PC-9 (cell line): ENCODE results near the gene LCE6A. TPM values are rescaled to one million over a fixed set of nuclear protein-coding genes. Genes with fewer than 3 reads are reported as not detected.

Experiments used
- BruUV-seq: library from RNA; stranded (reverse); fragments of 400-500 nt; replicated peaks from 2 replicates; lab custom pipeline; 2021; lab: Mats Ljungman, UMichigan
- CTCF ChIA-PET: fragments of 300-600 bp; sonication (Branson Sonifier 250); formaldehyde crosslinking; loops from one replicate; lab custom pipeline; 2022; ENCODE audit warnings: antibody characterized with exemption; lab: Charles Lee
- POLR2A ChIA-PET: fragments of 300-600 bp; sonication (Branson Sonifier 250); formaldehyde crosslinking; loops from one replicate; lab custom pipeline; 2022; ENCODE audit warnings: antibody characterized with exemption; ENCODE audit not compliant: unreplicated experiment; lab: Charles Lee
- DNase-seq, 2 experiments: peaks; one replicate each; pipeline versions ENCODE4 v3.0.0 to v3.0.0-alpha.2; 2015 to 2022; ENCODE audit warnings: mixed read lengths in 1 of 2
- H2AFZ ChIP-seq: fragments of 200-600 bp; sonication (generic); 2 replicates; pipeline ENCODE4 v1.8.1; 2017; ENCODE audit warnings: antibody characterized with exemption
- H3F3A ChIP-seq: fragments of 200-600 bp; sonication (generic); 2 replicates; pipeline ENCODE4 v1.8.1; 2017; ENCODE audit warnings: antibody characterized with exemption, mild to moderate bottlenecking, low read depth; ENCODE audit not compliant: insufficient read depth
- H3K27ac ChIP-seq: fragments of 200-600 bp; sonication (generic); 2 replicates; pipeline ENCODE4 v1.6.1; 2016; ENCODE audit warnings: mixed run types
- H3K27me3 ChIP-seq: fragments of 200-600 bp; sonication (generic); 2 replicates; pipeline ENCODE4 v1.6.1; 2016; ENCODE audit warnings: low read depth, mixed run types; ENCODE audit not compliant: insufficient read depth
- H3K36me3 ChIP-seq: fragments of 200-600 bp; sonication (generic); 2 replicates; pipeline ENCODE4 v1.6.1; 2016; ENCODE audit warnings: low read depth, mixed run types
- H3K4me1 ChIP-seq: fragments of 200-600 bp; sonication (generic); replicated peaks from 2 replicates; pipeline ENCODE4 v1.6.1; 2016; ENCODE audit warnings: mixed run types; ENCODE audit not compliant: insufficient read depth
- H3K4me2 ChIP-seq: fragments of 200-600 bp; sonication (generic); 2 replicates; pipeline ENCODE4 v1.6.1; 2017; ENCODE audit warnings: mixed run types
- H3K4me3 ChIP-seq: fragments of 200-600 bp; sonication (generic); 2 replicates; pipeline ENCODE4 v1.6.1; 2016; ENCODE audit warnings: mixed run types
- H3K79me2 ChIP-seq: fragments of 200-600 bp; sonication (generic); 2 replicates; pipeline ENCODE4 v1.6.1; 2017; ENCODE audit warnings: low read depth, mixed run types
- H3K9me2 ChIP-seq: fragments of 200-600 bp; sonication (generic); 2 replicates; pipeline ENCODE4 v1.8.1; 2017; ENCODE audit warnings: mild to moderate bottlenecking; ENCODE audit not compliant: insufficient read depth
- H3K9me3 ChIP-seq: fragments of 200-600 bp; sonication (generic); 2 replicates; pipeline ENCODE4 v1.8.1; 2016; ENCODE audit warnings: low read depth; ENCODE audit not compliant: insufficient read depth
- H4K20me1 ChIP-seq: fragments of 200-600 bp; sonication (generic); 2 replicates; pipeline ENCODE4 v1.8.1; 2017; ENCODE audit not compliant: insufficient read depth
- EZH2 ChIP-seq: fragments of 200-600 bp; sonication (generic); IDR thresholded peaks from 2 replicates; pipeline ENCODE4 v1.8.0; 2017; ENCODE audit warnings: antibody characterized with exemption, low read depth
- intact Hi-C: fragments of 100-400 bp; cut with micrococcal nuclease; formaldehyde crosslinking; loops from one replicate; pipeline ENCODE4 v1.10.0; 2022; ENCODE audit not compliant: unreplicated experiment
- total RNA-seq: library from RNA; stranded (reverse); gene quantifications from 2 replicates; pipeline ENCODE4 v1.2.3, GENCODE V29; 2021
- TF ChIP-seq, protein P1 (sequence below): fragments of 200-600 bp; sonication (generic); conservative IDR thresholded peaks from 2 replicates; pipeline ENCODE4 v1.6.1; 2017; ENCODE audit warnings: mixed run types, antibody characterized with exemption, mild to moderate bottlenecking, moderate library complexity

Gene LCE6A
- total RNA-seq, 1 experiment from 2014 or later, result not detected

DNA sequence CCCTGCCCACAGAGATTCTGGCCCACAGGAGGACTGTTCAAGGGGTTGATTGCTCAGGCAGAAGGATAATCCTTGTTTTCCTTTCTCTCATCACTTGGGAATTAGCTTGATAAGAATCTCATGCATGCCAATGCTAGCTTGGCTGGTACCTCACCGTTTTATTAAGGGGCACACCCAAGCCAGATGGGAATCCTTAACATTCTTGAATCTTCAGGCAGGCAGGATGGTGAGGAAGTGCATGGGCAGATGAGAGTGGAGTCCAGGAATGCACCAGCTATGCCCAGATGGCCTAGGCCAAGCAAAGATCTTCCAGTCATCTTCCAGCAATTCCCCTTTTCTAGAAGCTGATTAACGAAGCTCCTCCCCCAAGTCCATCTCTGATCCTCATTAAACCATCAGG, 13.0 kb downstream of the LCE6A start:
- ChIA-PET POLR2A (no interaction called here), CTCF (no interaction called here)
- TF ChIP-seq, protein P1, sequence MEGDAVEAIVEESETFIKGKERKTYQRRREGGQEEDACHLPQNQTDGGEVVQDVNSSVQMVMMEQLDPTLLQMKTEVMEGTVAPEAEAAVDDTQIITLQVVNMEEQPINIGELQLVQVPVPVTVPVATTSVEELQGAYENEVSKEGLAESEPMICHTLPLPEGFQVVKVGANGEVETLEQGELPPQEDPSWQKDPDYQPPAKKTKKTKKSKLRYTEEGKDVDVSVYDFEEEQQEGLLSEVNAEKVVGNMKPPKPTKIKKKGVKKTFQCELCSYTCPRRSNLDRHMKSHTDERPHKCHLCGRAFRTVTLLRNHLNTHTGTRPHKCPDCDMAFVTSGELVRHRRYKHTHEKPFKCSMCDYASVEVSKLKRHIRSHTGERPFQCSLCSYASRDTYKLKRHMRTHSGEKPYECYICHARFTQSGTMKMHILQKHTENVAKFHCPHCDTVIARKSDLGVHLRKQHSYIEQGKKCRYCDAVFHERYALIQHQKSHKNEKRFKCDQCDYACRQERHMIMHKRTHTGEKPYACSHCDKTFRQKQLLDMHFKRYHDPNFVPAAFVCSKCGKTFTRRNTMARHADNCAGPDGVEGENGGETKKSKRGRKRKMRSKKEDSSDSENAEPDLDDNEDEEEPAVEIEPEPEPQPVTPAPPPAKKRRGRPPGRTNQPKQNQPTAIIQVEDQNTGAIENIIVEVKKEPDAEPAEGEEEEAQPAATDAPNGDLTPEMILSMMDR, result no peak
- TF ChIP-seq EZH2, result no peak
- Histone ChIP-seq H3K9me2 (no peaks in the 10 kb centered on the region), H3K4me2 (no peak overlapping the region), H3K4me1 (no peaks in the 10 kb centered on the region), H3K27ac (no peak overlapping the region), H3K4me3 (no peak overlapping the region), H2AFZ (no peak overlapping the region), H3K27me3 (peaks cover 4% of the 10 kb centered on the region; the same call in 1 of the 2 replicates), H4K20me1 (no peaks in the 10 kb centered on the region), H3K79me2 (no peaks in the 10 kb centered on the region), H3F3A (no peaks in the 10 kb centered on the region), H3K9me3 (no peaks in the 10 kb centered on the region), H3K36me3 (no peaks in the 10 kb centered on the region)
- no peak for DNase-seq
- BruUV-seq, result no TSS peak
- intact Hi-C loops, result no loop called here

- intact Hi-C loops, result no loop called here
Measured at GRCh38 chr1:152858062-152858461, 15.4 kb downstream of the LCE6A start.

DNA sequence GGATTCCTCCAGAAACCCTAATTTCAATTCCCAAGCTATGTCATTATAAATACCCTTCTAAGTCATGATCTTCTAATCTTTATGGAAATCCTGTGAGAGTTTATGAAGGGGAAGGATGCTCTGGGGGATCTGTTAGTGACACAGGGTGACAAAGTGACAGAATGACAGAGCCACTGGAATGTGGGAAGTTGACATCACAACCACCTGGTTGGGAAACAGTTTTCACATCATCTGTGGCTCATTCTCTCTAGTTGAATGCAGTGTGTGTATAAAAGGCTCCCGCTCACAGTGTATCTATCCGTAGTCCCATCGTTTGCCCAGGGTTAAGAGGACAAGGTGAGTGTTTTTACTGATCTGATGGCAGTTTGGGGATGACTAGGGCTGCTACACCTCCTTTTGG, 17.0 kb downstream of the LCE6A start, which contains the start of gene LCE7A:
Gene LCE7A (plus strand): TSS at position 301 of the 400 bp plus-strand sequence. CDS start 702 bp downstream, outside the sequence.
- POLR2A ChIA-PET, result no interaction called here
- no peak within 1 kb of the TSS for H2AFZ ChIP-seq
- no peak within 1 kb of the TSS for H3K4me2 ChIP-seq
- H3K27me3 ChIP-seq, result peaks cover 4% of the 10 kb centered on the region; the same call in 1 of the 2 replicates
- H3K79me2 ChIP-seq, result no peaks in the 10 kb centered on the region
- H3F3A ChIP-seq, result no peaks in the 10 kb centered on the region
- BruUV-seq, result no TSS peak
- CTCF ChIA-PET, result no interaction called here
- no peaks in the 10 kb centered on the region for H3K9me2 ChIP-seq
- TF ChIP-seq, protein P1, result no peak
- TF ChIP-seq EZH2, result no peak
- H3K4me3 ChIP-seq, result no peak within 1 kb of the TSS
- H4K20me1 ChIP-seq, result no peaks in the 10 kb centered on the region
- no peak within 1 kb of the TSS for H3K27ac ChIP-seq
- DNase-seq, result no peak
- H3K4me1 ChIP-seq, result no peaks in the 10 kb centered on the region
- intact Hi-C loops, result no loop called here
- H3K9me3 ChIP-seq, result no peaks in the 10 kb centered on the region
- H3K36me3 ChIP-seq, result no peaks in the 10 kb centered on the region

More at GRCh38 chr1:152858062-152858461, 15.4 kb downstream of the LCE6A start:
- ChIA-PET CTCF (no interaction called here), POLR2A (no interaction called here)
- H2AFZ ChIP-seq, result no peak overlapping the region
- no peaks in the 10 kb centered on the region for H3F3A ChIP-seq
- H3K36me3 ChIP-seq, result no peaks in the 10 kb centered on the region
- H3K9me2 ChIP-seq, result no peaks in the 10 kb centered on the region
- no peak for DNase-seq
- no peaks in the 10 kb centered on the region for H3K79me2 ChIP-seq
- no peak overlapping the region for H3K27ac ChIP-seq
- no peaks in the 10 kb centered on the region for H3K9me3 ChIP-seq
- H3K4me3 ChIP-seq, result no peak overlapping the region
- TF ChIP-seq EZH2, result no peak
- TF ChIP-seq, protein P1, result no peak
- peaks cover 4% of the 10 kb centered on the region; the same call in 1 of the 2 replicates for H3K27me3 ChIP-seq
- no peaks in the 10 kb centered on the region for H3K4me1 ChIP-seq
- H3K4me2 ChIP-seq, result no peak overlapping the region
- BruUV-seq, result no TSS peak
- no peaks in the 10 kb centered on the region for H4K20me1 ChIP-seq
